HepG2 (cell line): Measurements from ENCODE around the gene ADAMTS15. TPM values are rescaled to one million over a fixed set of nuclear protein-coding genes. Genes with fewer than 3 reads are reported as not detected.

Source experiments
- AFF4 ChIP-seq: sonication (generic); formaldehyde crosslinking; IDR thresholded peaks from 2 replicates; pipeline ENCODE4 v1.4.0; 2020; ENCODE audit warnings: missing genetic modification reagents
- FOXM1 ChIP-seq: sonication (generic); formaldehyde crosslinking; IDR thresholded peaks from 2 replicates; pipeline ENCODE4 v1.5.0; 2020; ENCODE audit warnings: missing genetic modification reagents
- HMGXB4 ChIP-seq, 2 experiments: sonication (generic) in 1 of 2; formaldehyde crosslinking in 1 of 2; IDR thresholded peaks; 2 replicates each; pipeline versions ENCODE4 v1.4.0 to v1.6.1; 2018 to 2020; ENCODE audit warnings: missing genetic modification reagents in 2 of 2, borderline replicate concordance in 1 of 2, low read depth in 1 of 2, mild to moderate bottlenecking in 1 of 2, missing biosample characterization in 1 of 2
- MIXL1 ChIP-seq: IDR thresholded peaks from 2 replicates; pipeline ENCODE4 v1.6.1; 2016
- SMC3 ChIP-seq: IDR thresholded peaks from 2 replicates; pipeline ENCODE4 v1.6.1; 2011; ENCODE audit warnings: low read length, improper control_type of control experiment
- ZFP36 ChIP-seq: fragments of 150-350 bp; IDR thresholded peaks from 2 replicates; pipeline ENCODE4 v1.6.1; 2018; ENCODE audit warnings: borderline replicate concordance, low read length, low read depth; ENCODE audit not compliant: partially characterized antibody
- ZGPAT ChIP-seq: IDR thresholded peaks from 2 replicates; pipeline ENCODE4 v1.6.1; 2016; ENCODE audit warnings: mild to moderate bottlenecking
- ZNF18 ChIP-seq: sonication (generic); formaldehyde crosslinking; IDR thresholded peaks from 2 replicates; pipeline ENCODE4 v1.8.0; 2022; ENCODE audit warnings: mild to moderate bottlenecking, missing genetic modification reagents; ENCODE audit not compliant: insufficient replicate concordance
- polyA plus RNA-seq, 8 experiments: library from polyadenylated mRNA; depleted of rRNA in 3 of 8; stranded (reverse) in 7 of 8; unstranded in 1 of 8; fragments of >200 nt; fragmentation: Illumina TruSeq in 4 of 8; extraction: Trizol in 4 of 8; gene quantifications; 2 replicates each; pipeline versions ENCODE4 v1.2.1 to v1.2.3, GENCODE V29; 2011 to 2016; ENCODE audit warnings: low read depth in 4 of 8, missing spikeins in 1 of 8, mixed read lengths in 1 of 8; ENCODE audit not compliant: insufficient read depth in 1 of 8
- total RNA-seq, 5 experiments: library from RNA; depleted of rRNA; stranded (reverse); fragments of >200 nt; fragmentation: Illumina TruSeq; extraction: Trizol; gene quantifications; 2 replicates each; pipeline ENCODE4 v1.2.3, GENCODE V29; 2016; ENCODE audit warnings: low read depth in 1 of 5

Gene ADAMTS15
- total and polyA plus RNA-seq, 2 of the 13 experiments (the other 11 are each of a cell fraction or from before 2014, with no cell fraction given), result 0.01 to 0.02 TPM

- TF ChIP-seq HMGXB4 (CRISPR knock-in tag; IDR thresholded peaks at IDR 0.05; ENCODE audit: borderline replicate concordance in 1 of 2, low read depth in 1 of 2), result peak; percentile 57 to 83
- 0 out of 2 replicates have a peak, but pooled peaks have one; percentile 32 for TF ChIP-seq ZGPAT
- TF ChIP-seq MIXL1 (CRISPR knock-in tag), result peak; percentile 33; the same call in 1 of the 2 replicates
- no peak for TF ChIP-seq AFF4 (CRISPR knock-in tag)
- TF ChIP-seq ZFP36, result no peak
- peak; percentile 22 for TF ChIP-seq ZNF18 (CRISPR knock-in tag)
- TF ChIP-seq SMC3, result peak; percentile 87
- TF ChIP-seq FOXM1 (CRISPR knock-in tag), result no peak
These were observed 13.8 kb upstream of the ADAMTS15 start (continued) for GRCh38 chr11:130434521-130435223.
